ENCODE data around the gene SMAD1.
"Not testable (repeated sequence)": the region's sequence is repeated elsewhere in the genome, so short reads cannot be mapped to it uniquely, and the experiment has no call there.

Gene SMAD1

GRCh38 chr4:145566086-145566708 lies 84.5 kb downstream of the SMAD1 start:
- no peak for DNase-seq

GRCh38 chr4:145566768-145567167 lies 85.1 kb downstream of the SMAD1 start:
- no peak for DNase-seq

- DNase-seq = no peak
These were observed 85.9 kb downstream of the SMAD1 start for GRCh38 chr4:145567516-145567915.

- DNase-seq = not testable (repeated sequence)
These were observed 92.9 kb downstream of the SMAD1 start for GRCh38 chr4:145574546-145574945.

- DNase-seq = no peak
These were observed 99.3 kb downstream of the SMAD1 start for GRCh38 chr4:145580906-145581305.

- DNase-seq = no peak
These were observed 101.8 kb downstream of the SMAD1 start for GRCh38 chr4:145583191-145584055.

- DNase-seq = no peak
These were observed 105.6 kb downstream of the SMAD1 start for GRCh38 chr4:145587088-145587754.

- not testable (repeated sequence) for DNase-seq
These were observed 107.7 kb downstream of the SMAD1 start for GRCh38 chr4:145589381-145589780.

GRCh38 chr4:145589916-145590702 lies 108.5 kb downstream of the SMAD1 start:
- DNase-seq = no peak

- no peak for DNase-seq
These were observed 120.6 kb downstream of the SMAD1 start for GRCh38 chr4:145602129-145602760.

GRCh38 chr4:145605941-145606340 lies 124.3 kb downstream of the SMAD1 start:
- no peak for DNase-seq

Data from effector CD8-positive, alpha-beta T cell (primary cell).